GM12873 (cell line): ENCODE data around the gene NRF1.

Source experiments
- CTCF ChIP-seq: IDR thresholded peaks from 2 replicates; pipeline ENCODE4 v1.5.1; 2012; ENCODE audit warnings: low read depth, mild to moderate bottlenecking, moderate library complexity, low read length, control low read depth; ENCODE audit not compliant: insufficient read depth; ENCODE audit errors: missing control alignments

The NRF1 gene

DNA sequence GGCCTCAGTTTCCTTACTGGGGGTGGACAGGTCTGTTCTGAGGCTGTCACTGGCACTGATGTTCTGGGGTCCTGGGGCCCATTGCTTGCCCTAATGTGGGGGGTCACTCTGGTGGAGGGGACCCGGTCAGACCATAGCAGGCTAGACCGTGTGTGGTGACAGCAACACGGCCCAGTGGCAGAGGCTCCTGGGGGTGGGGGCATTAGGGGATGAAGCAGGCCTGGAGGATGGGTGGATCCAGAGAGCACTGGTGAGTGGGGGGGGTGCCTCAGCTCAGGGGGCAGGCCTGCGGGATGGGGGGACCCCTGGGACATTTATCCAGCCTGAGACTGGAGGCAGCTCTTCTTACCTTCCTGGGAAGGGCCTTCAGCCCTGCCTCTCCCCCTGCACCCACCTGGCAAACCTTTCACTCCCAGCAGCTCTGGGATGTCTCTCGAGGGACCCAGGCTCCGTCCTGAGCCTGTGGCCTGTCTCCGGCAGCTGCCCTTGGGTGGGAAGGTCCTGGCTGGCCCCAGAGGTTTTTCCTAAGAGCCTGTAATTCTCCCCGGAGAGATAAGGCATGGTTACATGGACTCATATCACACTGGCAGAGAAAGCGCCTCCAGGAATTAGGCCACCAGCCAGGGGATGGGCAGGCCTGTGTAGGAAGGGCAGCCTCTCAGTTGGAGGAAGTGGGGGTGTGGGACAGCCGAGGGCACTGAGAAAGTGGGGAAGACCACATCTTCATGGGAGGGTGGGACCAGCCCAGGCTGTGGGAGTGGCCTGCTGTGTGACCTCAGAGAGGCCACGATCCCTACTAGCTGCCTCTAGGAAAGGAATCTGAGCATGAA, 193.6 kb downstream of the NRF1 start:
- TF ChIP-seq CTCF = no peak
